ENCODE data around the gene ZNF774. TPM values are rescaled to one million over a fixed set of nuclear protein-coding genes. Genes with fewer than 3 reads are reported as not detected.

ZNF774 gene
- total and polyA plus RNA-seq, 2 donors from 2014 or later: 1.7 to 3.1 TPM

GRCh38 chr15:90320885-90321278 is 31.2 kb upstream of the ZNF774 start:
- FAIRE-seq (no peak), DNase-seq (no peak)
- intact Hi-C loops (cut with DNase I): loop anchor here (10.0 kb wide), 1 partner anchor 164 kb away; no protein-coding TSS in a partner anchor
- no peak overlapping the region for H3K4me3 ChIP-seq (ENCODE audit: low read length in 3 of 3)
- H3K27ac ChIP-seq (ENCODE audit: low read depth in 2 of 2, low read length in 2 of 2): no peak overlapping the region
- no peaks in the 10 kb centered on the region for H3K27me3 ChIP-seq (ENCODE audit: control insufficient read depth, insufficient read depth, low read length)
- TF ChIP-seq CTCF (IDR thresholded peaks at IDR 0.05; ENCODE audit: borderline replicate concordance, extremely low read depth, insufficient read depth): no peak
- no peak overlapping the region for H3K9ac ChIP-seq (ENCODE audit: low read length in 3 of 3)
- H3K4me1 ChIP-seq (ENCODE audit: control insufficient read depth in 2 of 3, insufficient read depth in 2 of 3, low read depth in 1 of 3, low read length in 3 of 3): peaks cover 0 to 3% (median 0%) of the 10 kb centered on the region in 3 donors
- H3K9me3 ChIP-seq (ENCODE audit: control insufficient read depth in 2 of 3, insufficient read depth in 1 of 3, low read length in 3 of 3): no peaks in the 10 kb centered on the region
- H3K36me3 ChIP-seq (ENCODE audit: control insufficient read depth in 2 of 3, insufficient read depth in 3 of 3, low read length in 3 of 3): no peaks in the 10 kb centered on the region

- TF ChIP-seq CTCF (IDR thresholded peaks at IDR 0.05; ENCODE audit: borderline replicate concordance, extremely low read depth, insufficient read depth): no peak
- H3K9me3 ChIP-seq (ENCODE audit: control insufficient read depth in 2 of 3, insufficient read depth in 1 of 3, low read length in 3 of 3): no peaks in the 10 kb centered on the region
- intact Hi-C loops (cut with DNase I): loop anchor here (10.0 kb wide), 1 partner anchor 162 kb away; no protein-coding TSS in a partner anchor
- peaks cover 0 to 3% (median 0%) of the 10 kb centered on the region in 3 donors for H3K4me1 ChIP-seq (ENCODE audit: control insufficient read depth in 2 of 3, insufficient read depth in 2 of 3, low read depth in 1 of 3, low read length in 3 of 3)
- H3K4me3 ChIP-seq (ENCODE audit: low read length in 3 of 3): no peak overlapping the region
- H3K9ac ChIP-seq (ENCODE audit: low read length in 3 of 3): no peak overlapping the region
- FAIRE-seq (no peak), DNase-seq (no peak)
- no peaks in the 10 kb centered on the region for H3K27me3 ChIP-seq (ENCODE audit: control insufficient read depth, insufficient read depth, low read length)
- no peaks in the 10 kb centered on the region for H3K36me3 ChIP-seq (ENCODE audit: control insufficient read depth in 2 of 3, insufficient read depth in 3 of 3, low read length in 3 of 3)
- no peak overlapping the region for H3K27ac ChIP-seq (ENCODE audit: low read depth in 2 of 2, low read length in 2 of 2)
These were observed 29.5 kb upstream of the ZNF774 start for GRCh38 chr15:90322538-90322937.

- H3K9me3 ChIP-seq (ENCODE audit: control insufficient read depth in 2 of 3, insufficient read depth in 1 of 3, low read length in 3 of 3): no peaks in the 10 kb centered on the region
- intact Hi-C loops (cut with DNase I): loop anchor here (10.0 kb wide), 1 partner anchor 159 kb away; no protein-coding TSS in a partner anchor
- no peak overlapping the region for H3K9ac ChIP-seq (ENCODE audit: low read length in 3 of 3)
- H3K27me3 ChIP-seq (ENCODE audit: control insufficient read depth, insufficient read depth, low read length): no peaks in the 10 kb centered on the region
- H3K4me3 ChIP-seq (ENCODE audit: low read length in 3 of 3): no peak overlapping the region
- no peak overlapping the region for H3K27ac ChIP-seq (ENCODE audit: low read depth in 2 of 2, low read length in 2 of 2)
- H3K36me3 ChIP-seq (ENCODE audit: control insufficient read depth in 2 of 3, insufficient read depth in 3 of 3, low read length in 3 of 3): no peaks in the 10 kb centered on the region
- no peaks in the 10 kb centered on the region for H3K4me1 ChIP-seq (ENCODE audit: control insufficient read depth in 2 of 3, insufficient read depth in 2 of 3, low read depth in 1 of 3, low read length in 3 of 3)
- no peak for FAIRE-seq
- DNase-seq: no peak
- no peak for TF ChIP-seq CTCF (IDR thresholded peaks at IDR 0.05; ENCODE audit: borderline replicate concordance, extremely low read depth, insufficient read depth)
These were observed 26.4 kb upstream of the ZNF774 start for GRCh38 chr15:90325726-90326125.

GRCh38 chr15:90326441-90326840 is 25.6 kb upstream of the ZNF774 start:
- H3K4me1 ChIP-seq (ENCODE audit: control insufficient read depth in 2 of 3, insufficient read depth in 2 of 3, low read depth in 1 of 3, low read length in 3 of 3): no peaks in the 10 kb centered on the region
- DNase-seq (no peak), FAIRE-seq (no peak)
- H3K36me3 ChIP-seq (ENCODE audit: control insufficient read depth in 2 of 3, insufficient read depth in 3 of 3, low read length in 3 of 3): no peaks in the 10 kb centered on the region
- no peaks in the 10 kb centered on the region for H3K9me3 ChIP-seq (ENCODE audit: control insufficient read depth in 2 of 3, insufficient read depth in 1 of 3, low read length in 3 of 3)
- no peak overlapping the region for H3K9ac ChIP-seq (ENCODE audit: low read length in 3 of 3)
- H3K4me3 ChIP-seq (ENCODE audit: low read length in 3 of 3): no peak overlapping the region
- H3K27me3 ChIP-seq (ENCODE audit: control insufficient read depth, insufficient read depth, low read length): no peaks in the 10 kb centered on the region
- no peak for TF ChIP-seq CTCF (IDR thresholded peaks at IDR 0.05; ENCODE audit: borderline replicate concordance, extremely low read depth, insufficient read depth)
- intact Hi-C loops (cut with DNase I): loop anchor here (10.0 kb wide), 1 partner anchor 158 kb away; no protein-coding TSS in a partner anchor
- no peak overlapping the region for H3K27ac ChIP-seq (ENCODE audit: low read depth in 2 of 2, low read length in 2 of 2)

Data from kidney (tissue), 14 donors.